HUDEP-2 (cell line): ENCODE measurements around the gene KIF1C.
A peak's percentile ranks its signal among the peaks of the same experiment; 100 is the strongest.

Source experiments
- DNase-seq, 76 experiments: peaks; one replicate each; lab custom pipeline; 2025; ENCODE audit not compliant: unreplicated experiment in 76 of 76; lab: John Stamatoyannopoulos, UW

KIF1C gene

GRCh38 chr17:4968486-4969046 lies 29.2 kb upstream of the KIF1C start:
- DNase-seq: peak in 2 of 76 experiments; percentile 18 to 49

- DNase-seq: peak in 5 of 76 experiments; percentile 3 to 32 (median 6)
Measured at GRCh38 chr17:4969047-4969550, 28.7 kb upstream of the KIF1C start.

- DNase-seq: no peak
Measured at GRCh38 chr17:4969551-4970173, 28.1 kb upstream of the KIF1C start.

- DNase-seq: no peak
Measured at GRCh38 chr17:4970273-4970672, 27.5 kb upstream of the KIF1C start.

GRCh38 chr17:4971826-4972225 lies 25.9 kb upstream of the KIF1C start:
- DNase-seq: no peak

GRCh38 chr17:4972322-4972721 lies 25.4 kb upstream of the KIF1C start:
- no peak for DNase-seq

GRCh38 chr17:4972752-4973151 lies 25.0 kb upstream of the KIF1C start:
- DNase-seq: no peak

GRCh38 chr17:4973256-4974114 lies 24.3 kb upstream of the KIF1C start:
- no peak for DNase-seq

- no peak for DNase-seq
Measured at GRCh38 chr17:4974115-4974670, 23.6 kb upstream of the KIF1C start.

GRCh38 chr17:4978726-4979125 lies 19.0 kb upstream of the KIF1C start:
- DNase-seq: no peak

- DNase-seq: peak in 18 of 76 experiments; percentile 5 to 53 (median 29)
Measured at GRCh38 chr17:4980644-4981216, 17.0 kb upstream of the KIF1C start.

- DNase-seq: no peak
Measured at GRCh38 chr17:4982305-4982704, 15.4 kb upstream of the KIF1C start.

GRCh38 chr17:4986403-4986802 lies 11.3 kb upstream of the KIF1C start:
- DNase-seq: no peak

- DNase-seq: peak in 66 of 76 experiments; percentile 2 to 78 (median 55)
Measured at GRCh38 chr17:4986951-4987766, 10.6 kb upstream of the KIF1C start, which contains the start of gene CAMTA2. CAMTA2 (minus strand) TSS chr17:4987675; CDS start chr17:4986222, 1,453 bp downstream.

GRCh38 chr17:4987767-4988567 lies 9.8 kb upstream of the KIF1C start:
- peak in 2 of 76 experiments; percentile 40 to 46 for DNase-seq

GRCh38 chr17:4994081-4994595 lies 3.6 kb upstream of the KIF1C start:
- DNase-seq: no peak

- DNase-seq: peak in 8 of 76 experiments; percentile 5 to 63 (median 42)
Measured at GRCh38 chr17:4998027-4998731, 429 bp downstream of the KIF1C start.
